Measurements from ENCODE around the gene THAP4. TPM values are rescaled to one million over a fixed set of nuclear protein-coding genes. Genes with fewer than 3 reads are reported as not detected.

Gene THAP4
- total and polyA plus RNA-seq, 2 of the 13 experiments (the other 11 are each of a cell fraction or from before 2014, with no cell fraction given), result 59.7 to 75.7 TPM

GRCh38 chr2:241636182-241637017 is 558 bp downstream of the THAP4 start:
- ChIA-PET CTCF (ENCODE audit: low intra/inter-chr PET ratio, low total read pairs) (no interaction called here), POLR2A (interaction anchor here (0.9 to 1.6 kb wide), 8 partner anchors 8 to 78 kb away, joined by 3 to 7 read pairs (median 3); partner anchors contain the start of genes BOK, DTYMK and ING5)
- no TSS peak for BruUV-seq (replicated peaks)
- Histone ChIP-seq H3K9ac (ENCODE audit: insufficient read depth, low read depth, low read length) (peak overlapping the region; percentile 100), H3K4me2 (ENCODE audit: low read depth, low read length) (peak overlapping the region; percentile 95), H3K27ac (ENCODE audit: extremely low read length, insufficient read depth, low read length) (peak overlapping the region; percentile 81), H3K36me3 (replicated peaks in 1 of 2; ENCODE audit: control insufficient read depth in 1 of 2, insufficient read depth in 2 of 2, low read length in 2 of 2) (peaks cover 20 to 46% of the 10 kb centered on the region in 2 experiments), H3K27me3 (ENCODE audit: control insufficient read depth in 1 of 2, insufficient read depth in 2 of 2, low read length in 2 of 2) (no peaks in the 10 kb centered on the region; a peak in 1 of 5 replicates), H4K20me1 (ENCODE audit: insufficient read depth, low read length) (peaks cover 36% of the 10 kb centered on the region), H3K4me1 (ENCODE audit: insufficient read depth, low read length) (peaks cover 47% of the 10 kb centered on the region), H3K4me3 (replicated peaks in 1 of 3; ENCODE audit: insufficient read depth in 1 of 3, low read depth in 2 of 3, low read length in 3 of 3) (peak overlapping the region; percentile 95 to 100 (median 99)), H2AFZ (ENCODE audit: low read length) (no peak overlapping the region), H3K79me2 (ENCODE audit: insufficient read depth, low read length) (peaks cover 77% of the 10 kb centered on the region), H3K9me3 (ENCODE audit: low read length) (no peaks in the 10 kb centered on the region)
- in situ Hi-C loops (cut with HindIII; ENCODE audit: extremely low pct_ligation_motif_present, low pct_unique_long_range_greater_than_20kb) (loop anchor here (25.0 kb wide), 1 partner anchor 774 kb away; the partner anchor contains the start of gene AGXT), intact Hi-C loops (cut with micrococcal nuclease; ENCODE audit: unreplicated experiment) (loop anchor here (2.0 kb wide), 1 partner anchor 320 kb away; no protein-coding TSS in a partner anchor)
- no peak for FAIRE-seq
- WGBS (ENCODE audit: low lambda C conversion rate), result 1% methylated on average over 22 of the region's 97 CpGs
- DNase-seq (ENCODE audit: low spot score), result peak; percentile 49
- peak; percentile 74 for ATAC-seq
- TF ChIP-seq KLF9 (CRISPR knock-in tag; IDR thresholded peaks at IDR 0.05; ENCODE audit: low read depth) (no peak), MLXIP (CRISPR knock-in tag; IDR thresholded peaks at IDR 0.05; ENCODE audit: borderline replicate concordance) (no peak), ERF (CRISPR knock-in tag; IDR thresholded peaks at IDR 0.05) (0 out of 2 replicates have a peak, but pooled peaks have one; percentile 15), ZXDC (CRISPR knock-in tag; IDR thresholded peaks at IDR 0.05) (peak; percentile 81), ZNF264 (CRISPR knock-in tag; IDR thresholded peaks at IDR 0.05) (no peak), NR0B2 (CRISPR knock-in tag; IDR thresholded peaks at IDR 0.05) (peak; percentile 90), THAP9 (CRISPR knock-in tag; IDR thresholded peaks at IDR 0.05; ENCODE audit: borderline replicate concordance) (0 out of 2 replicates have a peak, but pooled peaks have one; percentile 32)
- TF ChIP-seq, protein P1, sequence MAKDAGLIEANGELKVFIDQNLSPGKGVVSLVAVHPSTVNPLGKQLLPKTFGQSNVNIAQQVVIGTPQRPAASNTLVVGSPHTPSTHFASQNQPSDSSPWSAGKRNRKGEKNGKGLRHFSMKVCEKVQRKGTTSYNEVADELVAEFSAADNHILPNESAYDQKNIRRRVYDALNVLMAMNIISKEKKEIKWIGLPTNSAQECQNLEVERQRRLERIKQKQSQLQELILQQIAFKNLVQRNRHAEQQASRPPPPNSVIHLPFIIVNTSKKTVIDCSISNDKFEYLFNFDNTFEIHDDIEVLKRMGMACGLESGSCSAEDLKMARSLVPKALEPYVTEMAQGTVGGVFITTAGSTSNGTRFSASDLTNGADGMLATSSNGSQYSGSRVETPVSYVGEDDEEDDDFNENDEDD (CRISPR knock-in tag; IDR thresholded peaks at IDR 0.05; ENCODE audit: borderline replicate concordance), result no peak
